DMS114 treated with DMSO at 0.1 percent for 48 hours (cell line): ENCODE results near the gene HS6ST1.

Source experiments
- DNase-seq: peaks from one replicate; lab custom pipeline; 2025; ENCODE audit not compliant: unreplicated experiment; lab: John Stamatoyannopoulos, UW

HS6ST1 gene

GRCh38 chr2:128300151-128301020 is 18.3 kb downstream of the HS6ST1 start:
- no peak for DNase-seq

- DNase-seq = no peak
Measured at GRCh38 chr2:128299628-128300027, 19.0 kb downstream of the HS6ST1 start.

DNA sequence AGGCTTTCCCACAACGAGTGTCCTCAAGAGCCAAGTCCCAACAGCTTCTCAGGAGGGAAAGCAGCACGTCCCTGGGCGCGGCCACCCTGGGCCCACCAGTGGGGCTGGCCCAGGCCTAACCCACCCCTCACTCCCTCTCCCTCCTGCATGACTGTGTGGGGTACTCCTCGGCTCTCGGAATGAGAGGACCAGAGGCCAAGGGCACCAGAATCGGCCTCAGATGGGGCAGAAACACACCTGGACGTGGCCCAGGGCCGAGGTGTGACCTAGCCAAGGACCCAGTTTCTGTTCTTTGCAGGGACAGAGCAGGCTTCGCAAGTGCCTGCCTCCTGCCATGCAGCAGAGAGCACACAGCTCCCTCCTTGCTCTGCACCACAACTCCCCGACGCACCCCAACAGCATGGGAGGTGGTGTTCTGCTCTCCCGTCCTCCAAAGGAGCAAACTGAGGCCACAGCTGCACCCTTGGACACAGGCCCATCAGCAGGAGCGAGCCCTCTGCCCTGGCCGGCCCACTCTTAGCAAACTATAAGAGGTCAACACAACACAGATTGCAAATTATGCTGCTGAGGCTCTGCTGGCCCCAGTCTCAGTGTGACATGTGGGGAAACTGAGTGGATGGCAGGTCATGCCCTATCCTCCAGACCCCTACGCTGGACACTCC is 19.7 kb downstream of the HS6ST1 start:
- no peak for DNase-seq

GRCh38 chr2:128298286-128298685 is 20.4 kb downstream of the HS6ST1 start:
- DNase-seq = no peak

DNA sequence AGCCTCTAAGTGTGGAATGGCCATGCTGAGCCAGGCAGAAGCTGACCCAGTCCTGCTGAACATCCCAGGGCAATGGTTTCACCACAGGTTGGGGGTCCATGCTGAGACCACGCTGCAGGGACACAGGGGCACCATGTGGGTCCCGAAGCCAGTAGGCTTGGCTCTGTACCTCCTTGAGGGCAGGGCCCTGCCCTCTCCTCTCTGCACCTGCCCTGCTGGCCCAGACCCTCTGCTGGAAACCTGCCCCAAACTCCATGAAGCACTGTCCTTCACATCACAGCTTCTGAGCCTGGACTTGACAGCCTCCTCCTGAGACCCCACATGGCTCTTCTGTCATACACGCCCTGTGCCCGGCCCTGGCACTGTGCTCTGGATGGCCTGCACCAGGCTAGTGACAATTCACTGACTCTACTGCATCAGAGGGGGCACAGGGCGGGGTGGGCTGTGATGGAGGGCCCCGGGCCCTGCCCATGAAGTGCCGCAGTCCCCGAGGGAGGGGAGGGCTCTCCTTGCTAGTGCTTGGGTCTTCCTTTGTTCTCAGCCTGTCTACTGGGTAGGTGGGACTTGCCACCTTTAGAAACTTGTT is 24.7 kb downstream of the HS6ST1 start:
- no peak for DNase-seq

DNA sequence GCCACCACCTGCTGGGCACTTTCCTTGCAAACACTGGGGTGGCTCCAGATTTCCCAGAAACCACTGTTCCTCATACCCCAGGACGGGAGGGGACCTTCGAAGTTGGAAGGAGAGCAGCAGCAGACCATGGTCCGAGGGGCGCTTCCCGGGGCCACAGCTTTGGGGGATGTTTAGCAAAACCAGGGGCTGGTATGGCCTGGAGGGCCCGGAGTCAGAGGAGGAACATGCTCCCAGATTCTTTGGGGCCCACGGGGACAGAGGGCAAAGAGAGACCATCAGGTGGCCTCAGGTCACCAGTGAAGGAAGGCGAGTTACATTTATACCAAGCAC is 25.3 kb downstream of the HS6ST1 start:
- DNase-seq = no peak

- DNase-seq = no peak
Measured at GRCh38 chr2:128292599-128293425, 25.9 kb downstream of the HS6ST1 start.

DNA sequence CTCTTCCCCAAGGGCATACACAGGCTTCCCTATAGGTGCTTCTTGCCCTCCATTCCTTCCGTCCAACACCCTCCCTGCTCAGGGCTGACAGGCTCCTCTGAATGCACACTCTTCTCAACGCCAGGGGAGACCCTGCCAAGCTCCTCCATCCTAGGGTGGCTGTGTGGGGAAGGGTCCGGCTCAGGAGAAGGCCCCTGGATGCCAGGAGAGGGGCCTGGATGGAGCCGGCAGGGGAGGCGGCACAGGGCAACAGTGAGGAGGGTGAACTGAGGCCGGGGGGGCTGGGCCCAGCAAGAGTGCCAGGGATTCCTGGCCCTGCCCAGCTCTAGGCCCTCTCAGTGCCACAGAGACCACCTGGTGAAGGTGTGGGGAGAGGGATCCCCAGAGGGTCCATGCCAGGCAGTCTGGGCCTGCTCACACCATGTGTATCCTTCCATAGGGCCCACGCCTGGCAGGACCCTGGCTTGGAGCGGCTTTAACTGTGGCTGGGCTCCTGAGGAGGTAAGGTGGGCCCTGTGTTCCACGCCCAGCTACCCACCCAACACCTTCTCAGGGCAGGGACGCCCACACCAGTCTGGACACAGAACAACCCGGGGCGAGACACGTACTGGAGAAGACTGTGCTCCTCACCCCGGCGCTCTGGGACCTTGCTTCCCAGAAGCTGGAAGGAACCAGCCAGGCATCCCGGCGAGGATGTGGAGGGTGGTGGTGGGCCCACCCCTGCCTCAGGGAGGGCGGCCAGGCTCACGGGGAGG is 26.6 kb downstream of the HS6ST1 start:
- DNase-seq = no peak

GRCh38 chr2:128291161-128291843 is 27.4 kb downstream of the HS6ST1 start:
- DNase-seq = no peak

GRCh38 chr2:128290356-128290755 is 28.3 kb downstream of the HS6ST1 start:
- no peak for DNase-seq

GRCh38 chr2:128289439-128289838 is 29.2 kb downstream of the HS6ST1 start:
- DNase-seq = no peak

DNA sequence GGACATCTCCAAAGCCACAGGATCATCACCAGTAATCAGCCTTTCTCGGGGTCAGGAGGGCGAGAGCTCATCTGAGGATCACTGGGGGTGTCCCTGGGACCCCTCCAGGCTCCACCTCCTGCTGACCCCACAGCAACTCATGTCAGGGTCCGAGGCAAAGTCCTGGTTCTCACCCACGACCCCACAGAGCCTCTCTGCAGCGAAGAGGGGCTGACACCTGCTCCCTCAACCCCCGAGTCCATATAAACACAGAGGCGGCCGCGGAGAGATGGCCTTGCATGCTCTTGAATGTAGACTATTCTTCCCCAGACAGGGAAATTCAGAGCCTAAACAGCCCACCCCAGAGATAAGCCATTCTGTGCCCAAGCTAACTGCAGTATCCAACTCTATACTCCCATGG is 29.9 kb downstream of the HS6ST1 start:
- no peak for DNase-seq

- DNase-seq = no peak
Measured at GRCh38 chr2:128287780-128288735, 30.6 kb downstream of the HS6ST1 start.

DNA sequence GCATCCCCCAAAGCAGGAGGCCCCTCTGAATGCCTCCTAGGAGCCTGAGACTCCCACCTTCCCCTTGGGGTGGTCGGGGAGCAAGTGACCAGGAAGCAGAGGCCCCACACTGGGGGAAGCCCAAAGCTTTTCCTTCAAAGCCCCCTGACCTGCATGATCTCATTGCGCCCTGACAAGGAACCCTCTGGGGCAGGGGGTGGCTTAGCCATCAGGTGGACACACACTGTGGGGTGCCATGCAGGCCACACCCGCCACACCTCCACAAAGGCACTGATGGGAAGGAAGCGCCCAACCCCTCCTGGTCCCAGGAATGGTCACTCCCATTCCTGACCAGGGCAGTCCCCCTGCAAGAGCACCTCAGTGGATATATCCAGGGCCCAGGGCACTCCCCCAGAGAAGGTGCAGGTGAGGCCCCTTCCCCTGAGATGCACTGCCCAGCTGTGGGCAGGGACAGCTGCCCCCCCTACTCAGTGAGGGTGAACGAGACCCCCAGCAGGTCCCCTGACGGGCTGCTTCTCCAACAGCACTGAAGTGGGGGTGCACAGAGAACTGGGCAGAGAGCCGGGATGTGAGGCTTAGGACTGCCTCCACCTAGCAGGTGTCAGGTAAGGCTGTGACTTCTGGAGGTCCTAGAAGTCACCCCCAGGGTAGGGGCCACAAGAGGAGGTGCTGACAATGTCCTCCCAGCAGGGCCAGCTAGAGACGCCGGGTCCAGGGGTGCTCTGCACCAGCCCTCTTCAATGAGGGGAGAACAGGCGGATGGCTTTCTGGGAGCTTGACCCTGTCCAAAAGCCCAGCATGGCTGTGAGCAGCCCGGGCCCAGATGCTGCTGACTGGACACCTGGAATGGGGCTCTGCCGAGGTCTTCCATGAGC is 31.5 kb downstream of the HS6ST1 start:
- DNase-seq = no peak

DNA sequence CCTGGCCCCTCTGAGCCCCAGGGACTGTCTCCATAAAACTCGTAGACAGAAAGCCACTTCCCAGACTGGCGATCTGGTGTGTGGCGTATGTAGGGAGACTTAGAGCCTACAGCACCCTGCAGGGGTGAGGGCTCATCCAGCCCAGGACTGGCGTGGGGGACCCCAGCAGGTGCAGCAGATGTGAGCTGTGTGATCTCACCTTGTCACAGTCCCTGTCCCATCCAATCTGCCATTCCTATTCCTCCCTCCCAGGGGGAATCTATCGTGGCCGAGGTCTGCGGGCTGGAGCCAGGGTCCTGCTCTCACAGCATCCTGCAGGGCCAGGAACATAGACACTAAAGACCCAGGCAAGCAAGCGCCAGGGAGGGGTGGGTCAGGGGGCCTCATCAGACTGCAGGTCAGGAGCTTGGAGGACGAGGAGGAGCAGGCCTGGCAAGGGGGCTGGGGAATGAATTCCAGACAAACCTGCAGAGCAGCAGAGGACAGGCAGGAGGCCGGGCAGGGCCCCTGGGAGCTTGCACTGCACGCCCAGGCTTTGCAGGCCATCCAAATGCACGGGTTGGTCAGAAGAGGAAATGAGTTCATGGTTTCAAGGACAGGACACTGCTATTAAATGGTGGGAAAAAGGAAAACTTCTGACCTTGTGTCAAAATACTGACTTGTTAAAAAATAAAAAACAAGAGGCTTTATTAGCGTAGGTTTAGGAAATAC is 32.5 kb downstream of the HS6ST1 start:
- no peak for DNase-seq

DNA sequence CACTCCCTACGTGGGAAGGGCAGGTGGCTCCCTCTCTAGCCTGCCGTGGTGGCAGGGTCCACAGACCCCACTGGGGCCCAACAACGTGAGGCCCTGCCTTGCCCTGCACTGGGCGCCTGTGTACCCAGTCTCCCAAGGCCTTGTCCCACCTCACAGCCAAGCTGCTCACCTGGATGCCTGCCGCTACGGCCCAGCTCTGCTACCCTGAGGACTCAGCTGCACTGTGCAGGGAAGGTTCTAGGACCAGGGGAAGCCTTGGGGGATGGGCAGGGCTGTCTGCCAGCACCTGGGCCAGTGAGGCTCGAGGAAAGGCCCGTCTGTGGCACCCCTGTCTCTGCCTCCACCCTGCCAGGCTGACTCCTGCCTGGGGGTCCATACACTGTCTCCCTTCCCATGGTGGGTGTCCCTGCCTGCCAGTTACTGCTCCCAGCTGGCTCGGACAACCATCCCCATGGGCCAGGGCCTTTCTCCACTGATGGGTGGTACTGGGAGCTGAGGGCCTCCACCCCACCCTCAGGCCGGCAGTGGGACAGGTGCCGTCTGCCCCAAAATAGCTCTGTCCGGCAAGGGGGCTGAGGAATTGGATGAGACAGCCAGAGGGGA is 33.2 kb downstream of the HS6ST1 start:
- no peak for DNase-seq

DNA sequence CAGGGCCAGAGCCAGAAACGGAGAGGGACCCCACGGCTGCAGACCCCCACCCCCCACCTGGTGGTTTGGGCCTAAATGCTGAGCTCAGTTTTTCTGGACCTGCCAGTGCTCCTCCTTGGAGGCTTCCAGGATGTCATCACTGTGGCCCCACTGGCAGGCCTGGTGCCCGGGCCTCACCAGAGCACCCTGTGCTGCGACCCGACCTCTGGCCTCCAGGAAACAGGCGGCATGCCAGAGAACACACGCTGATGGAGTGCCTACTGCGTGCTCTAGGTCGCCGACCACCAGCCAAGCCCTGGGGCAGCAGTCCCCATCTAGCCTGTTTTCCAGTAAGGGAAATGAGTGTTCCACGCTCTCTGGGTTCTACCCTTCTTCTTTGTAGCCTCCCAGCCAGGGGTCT is 33.8 kb downstream of the HS6ST1 start:
- DNase-seq = no peak
